ENCODE measurements around the gene TIPIN.
"Not testable (repeated sequence)": the region's sequence is repeated elsewhere in the genome, so short reads cannot be mapped to it uniquely, and the experiment has no call there.

The TIPIN gene

GRCh38 chr15:66381376-66381775 lies 24.9 kb upstream of the TIPIN start:
- DNase-seq = not testable (repeated sequence)

DNA sequence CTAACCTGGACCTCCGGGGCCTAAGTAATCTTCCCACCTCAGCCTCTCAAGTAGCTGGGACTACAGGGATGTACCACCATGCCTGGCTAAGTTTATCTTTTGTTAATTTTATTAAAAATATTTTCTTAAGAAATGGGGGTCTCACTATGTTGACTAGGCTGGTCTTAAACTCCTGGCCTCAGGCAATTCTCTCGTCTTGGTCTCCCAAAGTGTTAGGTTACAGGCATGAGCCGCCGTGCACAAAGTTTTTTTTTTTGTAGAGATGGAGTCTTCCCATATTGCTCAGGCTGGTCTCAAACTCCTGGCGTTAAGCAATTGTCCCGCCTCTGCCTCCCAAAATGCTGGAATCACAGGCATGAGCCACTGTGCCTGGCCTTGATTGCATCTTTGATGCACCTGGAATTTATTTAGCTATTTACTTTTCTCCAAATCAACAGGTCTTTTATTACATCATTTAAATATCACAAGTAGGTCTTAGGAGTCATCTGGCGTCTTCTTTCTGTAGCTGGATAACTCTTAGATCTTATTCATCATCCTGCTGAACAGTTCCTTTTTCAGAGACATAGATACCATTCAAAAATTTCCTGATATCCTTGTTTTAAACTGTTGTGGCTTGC lies 22.4 kb upstream of the TIPIN start:
- no peak for DNase-seq

DNA sequence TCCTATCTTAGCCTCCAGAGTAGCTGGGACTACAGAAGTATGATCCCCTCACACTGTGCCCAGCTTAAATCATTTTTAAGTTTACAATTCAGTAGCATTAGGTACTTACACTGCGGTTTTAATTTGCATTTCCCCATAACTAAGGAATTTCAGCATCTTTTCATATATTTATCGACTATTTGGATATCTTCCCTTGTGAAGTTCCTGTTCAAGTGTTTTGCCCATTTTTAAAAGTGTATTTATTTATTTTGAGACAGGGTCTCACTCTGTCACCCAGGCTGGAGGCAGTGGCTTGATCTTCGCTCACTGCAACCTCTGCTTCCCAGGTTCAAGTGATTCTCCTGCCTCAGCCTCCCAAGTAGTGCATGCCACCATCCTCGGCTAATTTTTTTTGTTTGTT lies 17.7 kb upstream of the TIPIN start:
- DNase-seq = no peak

DNA sequence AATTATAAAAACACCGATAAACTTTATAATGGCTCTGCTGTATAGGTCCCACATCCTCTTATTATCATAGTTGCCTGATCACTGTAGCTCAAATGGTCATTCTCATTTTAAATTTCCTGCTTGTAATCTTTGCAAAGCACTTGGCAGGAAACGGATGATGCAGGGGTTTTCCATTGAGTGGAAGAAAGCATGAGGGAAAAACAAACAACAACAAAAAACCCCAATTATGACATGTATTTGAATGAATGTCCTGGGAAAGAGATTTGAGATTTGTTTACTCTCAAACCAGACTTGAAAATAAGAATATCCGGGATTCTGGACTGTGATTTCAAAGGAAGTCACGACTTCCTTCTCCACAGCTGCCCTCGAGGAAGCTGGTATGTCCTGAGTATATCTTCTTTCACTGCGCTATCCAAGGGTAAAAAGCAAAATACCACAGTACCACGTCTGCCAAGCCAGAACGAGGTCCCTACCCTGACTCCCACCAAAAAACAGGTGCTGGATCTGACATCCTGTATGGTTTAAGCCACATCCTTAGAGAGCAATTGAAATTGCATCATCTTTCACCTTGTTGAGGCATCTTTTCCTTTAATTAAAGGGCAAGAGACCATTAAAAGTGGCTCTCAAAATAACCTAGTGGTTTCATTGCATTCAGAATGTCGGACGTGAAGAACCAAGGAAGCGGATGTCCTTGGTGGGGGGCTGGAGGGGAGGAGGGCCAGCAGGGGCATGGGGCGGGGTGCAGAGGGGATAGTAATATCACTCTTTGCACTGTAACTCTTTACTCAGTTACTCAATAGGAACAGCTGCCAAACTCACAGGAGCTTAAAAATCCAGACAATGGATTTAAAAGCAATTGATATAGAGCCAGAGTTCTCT lies 13.5 kb upstream of the TIPIN start:
- no peak for DNase-seq

- no peak for DNase-seq
Measured at GRCh38 chr15:66364944-66365528, 8.6 kb upstream of the TIPIN start.

- no peak for DNase-seq
Measured at GRCh38 chr15:66362776-66363175, 6.3 kb upstream of the TIPIN start.

DNA sequence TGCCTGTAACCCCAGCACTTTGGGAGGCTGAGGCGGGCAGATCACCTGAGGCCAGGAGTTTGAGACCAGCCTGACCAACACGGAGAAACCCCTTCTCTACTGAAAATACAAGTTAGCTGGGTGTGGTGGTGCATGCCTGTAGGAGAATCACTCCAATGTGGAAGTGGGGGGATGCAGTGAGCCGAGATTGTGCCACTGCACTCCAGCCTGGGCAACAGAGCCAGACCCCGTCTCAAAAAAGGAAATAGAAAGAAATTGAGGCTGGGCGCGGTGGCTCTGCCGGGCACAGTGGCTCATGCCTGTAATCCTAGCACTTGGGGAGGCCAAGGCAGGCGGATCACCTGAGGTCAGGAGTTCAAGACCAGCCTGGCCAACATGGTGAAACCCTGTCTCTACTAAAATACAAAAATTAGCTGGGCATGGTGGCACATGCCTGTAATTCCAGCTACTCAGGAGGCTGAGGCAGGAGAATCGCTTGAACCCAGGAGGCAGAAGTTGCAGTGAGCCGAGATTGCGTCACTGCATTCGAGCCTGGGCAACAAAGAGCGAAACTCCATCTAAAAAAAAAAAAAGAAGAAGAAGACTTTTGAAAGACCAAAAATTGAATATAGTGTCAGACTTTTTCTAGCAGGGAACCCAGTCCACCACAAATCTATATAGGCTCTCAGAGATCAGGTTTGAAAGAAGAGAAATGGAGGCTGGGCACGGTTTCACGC lies 5.4 kb upstream of the TIPIN start:
- DNase-seq = not testable (repeated sequence)

DNA sequence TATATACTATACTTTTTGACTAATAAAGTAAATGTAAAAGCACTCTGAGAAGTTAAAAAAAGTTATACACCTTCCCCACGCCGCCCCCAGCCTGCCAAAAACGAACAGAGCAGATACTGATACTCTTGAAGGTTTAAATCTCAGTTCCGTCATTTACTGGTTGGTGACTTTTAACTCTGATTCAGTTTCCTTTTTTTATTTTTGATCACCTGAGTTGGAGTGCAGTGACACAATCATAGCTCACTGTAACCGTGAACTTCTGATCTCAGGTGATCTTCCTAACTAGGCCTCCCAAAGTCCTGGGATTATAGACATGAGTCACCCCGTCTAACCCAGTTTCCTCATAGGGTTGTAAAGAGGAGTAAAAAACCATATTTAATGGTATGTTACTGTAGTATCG lies 3.3 kb upstream of the TIPIN start:
- no peak for DNase-seq

DNA sequence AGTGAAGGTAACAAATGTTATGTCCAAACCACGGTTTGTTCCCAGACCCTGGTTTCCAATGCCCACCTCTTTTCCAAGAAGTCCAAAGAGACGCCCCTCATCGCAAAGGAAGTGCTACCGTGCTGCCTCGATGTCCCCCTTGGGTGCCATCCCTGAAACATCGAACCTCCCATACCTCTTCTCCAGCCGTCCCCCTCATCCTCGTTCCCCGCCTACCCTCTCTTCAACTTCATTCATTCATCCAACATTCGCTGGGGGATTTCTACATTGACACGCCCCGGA lies 467 bp downstream of the TIPIN start:
- no peak for DNase-seq

- DNase-seq = not testable (repeated sequence)
Measured at GRCh38 chr15:66348530-66348929, 8.0 kb downstream of the TIPIN start.

DNA sequence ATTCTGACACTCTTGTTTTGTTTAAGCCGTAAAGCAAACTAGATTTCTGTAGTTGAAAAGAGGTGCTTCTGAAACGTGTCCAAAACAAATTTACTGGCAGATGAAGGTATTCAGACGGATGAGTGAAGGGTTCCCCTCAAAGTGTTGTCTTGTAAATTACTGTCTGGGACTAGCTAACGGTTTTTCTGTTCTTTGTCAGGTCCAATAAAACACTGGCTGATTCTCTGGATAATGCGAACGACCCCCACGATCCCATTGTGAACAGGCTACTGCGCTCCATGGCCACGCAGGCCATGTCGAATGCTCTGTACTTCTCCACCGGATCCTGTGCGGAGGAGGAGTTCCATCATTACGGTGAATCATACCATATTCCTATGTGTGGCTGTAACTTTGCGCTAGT lies 27.7 kb downstream of the TIPIN start:
- no peak for DNase-seq

GRCh38 chr15:66327736-66328135 lies 28.7 kb downstream of the TIPIN start:
- no peak for DNase-seq

DNA sequence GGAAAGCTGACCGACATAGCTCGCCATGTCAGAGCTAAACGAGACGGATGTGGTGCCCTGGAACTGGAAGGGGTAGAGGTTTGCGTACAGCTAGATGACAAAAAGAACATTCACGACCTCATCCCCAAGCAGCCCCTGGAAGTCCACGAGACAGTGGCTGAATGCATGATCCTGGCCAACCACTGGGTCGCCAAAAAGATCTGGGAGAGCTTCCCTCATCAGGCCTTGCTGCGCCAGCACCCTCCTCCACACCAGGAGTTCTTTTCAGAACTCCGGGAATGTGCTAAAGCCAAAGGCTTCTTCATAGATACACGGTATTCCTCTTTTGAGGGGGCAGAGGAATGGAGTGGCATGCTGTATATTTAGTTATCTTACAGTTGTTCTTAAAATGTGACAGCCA lies 30.4 kb downstream of the TIPIN start:
- DNase-seq = no peak

DNA sequence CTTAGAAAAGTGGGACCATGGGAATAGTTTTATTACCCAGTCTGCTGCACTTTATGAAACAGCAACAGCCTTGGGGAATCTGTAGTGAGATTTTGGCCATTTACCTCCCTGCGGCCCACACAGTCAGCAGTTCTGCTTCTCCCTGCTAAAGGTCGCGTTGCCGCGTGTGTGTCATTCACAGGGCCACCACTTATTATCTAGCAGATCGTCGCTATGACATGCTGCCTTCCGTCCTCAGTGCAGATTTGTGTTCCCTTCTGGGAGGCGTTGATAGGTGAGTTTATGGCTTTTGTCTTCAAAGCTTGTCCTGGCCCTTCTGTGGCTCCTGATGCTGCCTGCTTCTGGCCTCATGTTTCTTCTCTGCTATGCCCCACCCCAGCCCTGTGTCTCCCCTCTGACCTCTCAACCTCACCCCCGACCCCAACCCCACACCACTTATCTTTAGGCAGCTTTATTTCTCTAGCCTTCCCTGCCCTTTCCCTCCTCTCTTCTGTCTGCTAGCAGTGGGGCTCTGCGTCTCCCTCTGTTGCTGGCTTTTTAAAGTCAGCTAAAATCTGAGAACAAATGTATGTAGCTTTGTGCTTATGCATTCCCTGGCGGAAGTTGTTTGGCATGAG lies 33.1 kb downstream of the TIPIN start:
- no peak for DNase-seq

- DNase-seq = no peak
Measured at GRCh38 chr15:66312144-66312543, 44.3 kb downstream of the TIPIN start.

- DNase-seq = no peak
Measured at GRCh38 chr15:66310786-66311185, 45.7 kb downstream of the TIPIN start.

DNA sequence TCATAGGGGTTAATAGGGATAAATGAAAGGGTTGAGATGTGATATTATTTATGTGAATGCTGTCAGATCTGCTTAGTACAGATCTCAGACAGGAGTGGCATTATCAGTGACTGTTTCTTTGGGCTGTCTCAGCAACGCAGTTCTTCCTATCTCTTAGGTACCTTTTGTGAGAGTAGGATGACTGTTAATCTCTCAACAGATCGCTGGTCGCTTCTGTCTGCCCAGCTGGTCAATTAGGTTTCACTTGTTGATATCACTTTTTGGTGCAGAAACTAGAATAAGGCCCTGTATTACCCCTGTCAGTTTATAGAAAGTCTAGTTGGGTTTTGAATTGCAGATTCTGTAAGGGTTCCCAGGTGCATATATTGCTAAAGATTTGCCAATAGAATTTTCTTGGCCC lies 46.7 kb downstream of the TIPIN start:
- no peak for DNase-seq

DNA sequence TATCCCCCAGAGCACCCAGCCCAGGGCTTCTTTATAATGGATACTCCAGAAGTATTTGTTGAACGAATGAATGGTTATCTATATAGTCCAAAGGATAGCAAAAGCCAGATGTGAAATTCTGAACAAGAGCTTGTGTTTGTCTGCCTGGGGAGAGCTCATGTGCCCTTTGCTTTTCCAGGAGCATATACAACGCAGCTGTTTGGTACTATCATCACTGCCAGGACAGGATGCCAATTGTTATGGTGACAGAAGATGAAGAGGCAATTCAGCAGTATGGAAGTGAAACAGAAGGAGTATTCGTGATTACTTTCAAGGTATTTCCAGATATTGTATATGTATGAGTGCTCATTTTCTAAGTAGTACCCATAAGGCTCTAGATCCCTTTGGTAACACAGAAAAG lies 48.0 kb downstream of the TIPIN start:
- no peak for DNase-seq

- DNase-seq = no peak
Measured at GRCh38 chr15:66306381-66306780, 50.1 kb downstream of the TIPIN start.

DNA sequence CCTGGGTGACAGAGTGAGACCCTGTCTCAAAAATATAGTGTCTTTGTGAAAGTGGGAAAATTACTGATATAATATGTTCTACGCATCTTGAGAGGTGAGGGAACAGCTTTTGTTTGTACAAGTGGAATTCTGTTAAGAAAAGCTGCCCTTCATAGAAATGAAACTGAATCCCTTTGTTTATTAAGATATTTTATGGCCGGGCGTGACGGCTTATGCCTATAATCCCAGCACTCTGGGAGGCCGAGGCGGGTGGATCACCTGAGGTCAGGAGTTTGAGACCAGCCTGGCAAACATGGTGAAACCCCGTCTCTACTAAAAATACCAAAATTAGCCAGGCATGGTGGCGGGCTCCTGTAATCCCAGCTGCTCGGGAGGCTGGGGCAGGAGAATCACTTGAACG lies 52.1 kb downstream of the TIPIN start:
- DNase-seq = not testable (repeated sequence)

DNA sequence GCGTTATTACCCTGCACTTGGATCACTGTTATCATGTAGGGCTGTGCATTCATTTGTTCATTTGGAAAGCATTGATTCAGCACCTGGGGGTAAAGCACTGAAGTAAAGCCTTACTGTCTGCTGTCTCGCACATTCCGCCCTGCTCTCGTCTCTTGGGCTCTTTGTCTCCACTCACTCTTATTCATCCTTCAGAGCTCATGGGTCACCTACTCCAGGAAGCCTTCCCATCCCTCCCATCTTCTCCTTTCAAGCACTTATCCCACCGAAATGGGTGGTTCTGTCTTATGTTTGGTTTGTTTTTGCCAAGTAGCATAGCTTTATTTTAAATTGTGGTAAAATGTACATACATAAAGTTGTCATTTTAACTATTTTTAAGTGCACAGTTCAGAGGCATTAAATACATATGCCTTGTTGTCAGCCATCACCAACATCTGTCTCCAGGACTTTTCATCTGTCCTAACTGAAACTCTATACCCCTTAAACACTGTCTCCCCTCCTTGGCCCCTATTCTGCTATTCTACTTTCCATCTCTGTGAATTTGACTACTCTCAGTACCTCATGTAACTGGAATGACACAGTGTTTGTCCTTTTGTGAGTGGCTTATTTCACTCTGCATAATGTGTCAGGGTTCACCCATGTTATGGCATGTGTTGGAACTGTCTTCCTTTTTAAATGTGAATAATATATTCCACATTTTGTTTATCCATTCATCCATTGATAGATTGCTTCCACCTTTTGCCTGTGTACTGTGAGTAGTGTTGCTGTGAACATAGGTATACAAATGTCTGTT lies 53.8 kb downstream of the TIPIN start:
- no peak for DNase-seq

GRCh38 chr15:66298803-66299251 lies 57.7 kb downstream of the TIPIN start:
- no peak for DNase-seq

All from NCI-H524 treated with DMSO at 0.1 percent for 48 hours (cell line).